HFFc6 (cell line): ENCODE data around the gene TMEM266. TPM values are rescaled to one million over a fixed set of nuclear protein-coding genes. Genes with fewer than 3 reads are reported as not detected.

ENCODE experiments used
- DNase-seq: peaks from one replicate; pipeline ENCODE4 v3.0.0-alpha.2; 2018
- H3K27ac Mint-ChIP-seq: 2 replicates; pipeline ENCODE4 v1.8.0; 2020; ENCODE audit warnings: mild to moderate bottlenecking, mixed read lengths
- H3K27me3 Mint-ChIP-seq: 2 replicates; pipeline ENCODE4 v1.8.0; 2021; ENCODE audit warnings: mild to moderate bottlenecking, moderate library complexity, mixed read lengths; ENCODE audit not compliant: insufficient read depth
- H3K36me3 Mint-ChIP-seq: 2 replicates; pipeline ENCODE4 v1.8.0; 2021; ENCODE audit warnings: low read depth, mixed read lengths
- H3K4me1 Mint-ChIP-seq: 2 replicates; pipeline ENCODE4 v1.8.0; 2020; ENCODE audit warnings: low read depth, mixed read lengths
- H3K4me3 Mint-ChIP-seq: 2 replicates; pipeline ENCODE4 v1.8.0; 2020; ENCODE audit warnings: mild to moderate bottlenecking, moderate library complexity, mixed read lengths
- H3K9me3 Mint-ChIP-seq: 2 replicates; pipeline ENCODE4 v1.8.0; 2020; ENCODE audit warnings: mild to moderate bottlenecking, mixed read lengths
- CTCF ChIP-seq: fragments of 200-600 bp; sonication (generic); IDR thresholded peaks from 2 replicates; pipeline ENCODE4 v1.5.0; 2021; ENCODE audit warnings: antibody characterized with exemption, mild to moderate bottlenecking
- total RNA-seq, 6 experiments: library from RNA; stranded (reverse); fragmentation: NEBNext Ultra II Directional; extraction: Animal tissue kit (Norgen Biotek cat#: 25700); gene quantifications; 2 replicates in 1 of 6; 3 replicates in 5 of 6; pipeline ENCODE4 v1.2.3, GENCODE V29; 2021

The TMEM266 gene
- total RNA-seq, 6 experiments from 2014 or later, result 0.10 to 0.19 (median 0.17) TPM; not detected in 1

GRCh38 chr15:76222159-76222558 is 162.4 kb downstream of the TMEM266 start:
- no peak overlapping the region for H3K4me3 Mint-ChIP-seq
- H3K27ac Mint-ChIP-seq, result no peak overlapping the region
- no peaks in the 10 kb centered on the region for H3K9me3 Mint-ChIP-seq
- H3K4me1 Mint-ChIP-seq, result peaks cover 12% of the 10 kb centered on the region
- TF ChIP-seq CTCF, result no peak
- peaks cover 22% of the 10 kb centered on the region for H3K36me3 Mint-ChIP-seq
- H3K27me3 Mint-ChIP-seq, result no peaks in the 10 kb centered on the region; the same call in 1 of the 2 replicates
- DNase-seq, result no peak

GRCh38 chr15:76223521-76223920 is 163.7 kb downstream of the TMEM266 start:
- no peaks in the 10 kb centered on the region; the same call in 1 of the 2 replicates for H3K4me1 Mint-ChIP-seq
- no peak overlapping the region for H3K27ac Mint-ChIP-seq
- no peaks in the 10 kb centered on the region for H3K9me3 Mint-ChIP-seq
- DNase-seq, result no peak
- peaks cover 22% of the 10 kb centered on the region for H3K36me3 Mint-ChIP-seq
- no peak for TF ChIP-seq CTCF
- no peak overlapping the region for H3K4me3 Mint-ChIP-seq
- no peaks in the 10 kb centered on the region; the same call in 1 of the 2 replicates for H3K27me3 Mint-ChIP-seq

GRCh38 chr15:76229266-76229665 is 169.5 kb downstream of the TMEM266 start:
- Mint-ChIP-seq H3K27me3 (no peaks in the 10 kb centered on the region), H3K27ac (no peak overlapping the region), H3K36me3 (peaks cover 5% of the 10 kb centered on the region), H3K9me3 (no peaks in the 10 kb centered on the region), H3K4me3 (no peak overlapping the region), H3K4me1 (peaks cover 2% of the 10 kb centered on the region; the same call in 1 of the 2 replicates)
- no peak for DNase-seq
- TF ChIP-seq CTCF, result no peak

GRCh38 chr15:76233921-76234320 is 174.1 kb downstream of the TMEM266 start:
- H3K4me3 Mint-ChIP-seq, result no peak overlapping the region
- DNase-seq, result no peak

GRCh38 chr15:76234337-76234889 is 174.6 kb downstream of the TMEM266 start:
- Mint-ChIP-seq H3K4me1 (peaks cover 6% of the 10 kb centered on the region; the same call in 1 of the 2 replicates), H3K27me3 (no peaks in the 10 kb centered on the region), H3K36me3 (peaks cover 5% of the 10 kb centered on the region; the same call in 1 of the 2 replicates), H3K27ac (no peak overlapping the region), H3K9me3 (no peaks in the 10 kb centered on the region), H3K4me3 (no peak overlapping the region)
- TF ChIP-seq CTCF, result no peak
- no peak for DNase-seq

More at GRCh38 chr15:76233921-76234320, 174.1 kb downstream of the TMEM266 start:
- H3K36me3 Mint-ChIP-seq, result peaks cover 5% of the 10 kb centered on the region; the same call in 1 of the 2 replicates
- peaks cover 6% of the 10 kb centered on the region; the same call in 1 of the 2 replicates for H3K4me1 Mint-ChIP-seq
- no peak for TF ChIP-seq CTCF
- H3K9me3 Mint-ChIP-seq, result no peaks in the 10 kb centered on the region
- no peak overlapping the region for H3K27ac Mint-ChIP-seq
- H3K27me3 Mint-ChIP-seq, result no peaks in the 10 kb centered on the region
